Pancreas (tissue), 10 donors: ENCODE measurements around the gene SCEL. TPM values are rescaled to one million over a fixed set of nuclear protein-coding genes. Genes with fewer than 3 reads are reported as not detected.

Experiments
- ATAC-seq, 4 donors: fragments of 200-7000 bp; cut with Tn5 transposase; one replicate each; pipeline versions ENCODE4 v1.8.0 to v1.9.1; 2020; ENCODE audit warnings: mild to moderate bottlenecking in 4 of 4, moderate library complexity in 4 of 4
- DNase-seq, 6 donors: peaks; one replicate each; pipeline ENCODE4 v3.0.0-alpha.2; 2020
- FAIRE-seq: peaks from 2 replicates; lab custom pipeline; 2012; peaks lifted over from hg19 to GRCh38; lab: Jason Lieb, UNC
- H3K27ac ChIP-seq, 4 donors: fragments of 200-600 bp; sonication (generic); 1 replicate in 3 of 4; 2 replicates in 1 of 4; pipeline versions ENCODE4 v1.5.0 to v1.8.0; 2020
- H3K27me3 ChIP-seq, 4 donors: fragments of 200-600 bp; one replicate each; pipeline ENCODE4 v1.8.0; 2021
- H3K36me3 ChIP-seq, 3 donors: fragments of 200-600 bp; sonication (generic) in 1 of 3; one replicate each; pipeline versions ENCODE4 v1.5.0 to v1.8.0; 2020 to 2021
- H3K4me1 ChIP-seq, 3 donors: fragments of 200-600 bp; one replicate each; pipeline ENCODE4 v1.8.0; 2021
- H3K4me3 ChIP-seq, 4 donors: fragments of 200-600 bp; sonication (generic) in 2 of 4; one replicate each; pipeline versions ENCODE4 v1.5.0 to v1.8.0; 2020 to 2021
- H3K9me3 ChIP-seq, 4 donors: fragments of 200-600 bp; one replicate each; pipeline ENCODE4 v1.8.0; 2021
- CTCF ChIP-seq, 4 donors: fragments of 200-600 bp; sonication (generic) in 3 of 4; IDR thresholded peaks; one replicate each; pipeline versions ENCODE4 v1.5.0 to v1.8.0; 2021; ENCODE audit warnings: antibody characterized with exemption in 4 of 4
- WGBS, 2 donors: extraction: QIAGEN DNeasy Blood & Tissue Kit; methylation state at CpG; one replicate each; pipeline ENCODE4 v1.1.7; 2013; 5-methylcytosine and 5-hydroxymethylcytosine counted together
- intact Hi-C, 3 donors: fragments of 100-400 bp; cut with DNase I; formaldehyde crosslinking; loops; one replicate each; pipeline versions ENCODE4 v1.11.1 to v1.14.2; 2022
- polyA plus RNA-seq, 2 donors: library from polyadenylated mRNA; stranded (reverse); fragments of 200-250 nt; gene quantifications; one replicate each; pipeline ENCODE4 v1.2.3, GENCODE V29; 2013
- total RNA-seq, 6 donors: library from RNA; stranded (reverse); fragmentation: NEBNext Ultra II Directional in 4 of 6; extraction: Animal tissue kit (Norgen Biotek cat#: 25700) in 4 of 6; gene quantifications; one replicate each; pipeline versions ENCODE4 v1.2.1 to v1.2.4, GENCODE V29; 2021 to 2023
- donor health status: healthy with polysubstance abuse.
- donor health status: DM: no; HTN: no; CAD: no; lungs with moderate emphysema.
- donor health status: DM: no; HTN: no; CAD: no.
- donor health status: control.
- donor health status: control.
- donor health status: Bipolar disorder and iron deficiency.
- donor health status: DM: yes; HTN: yes; CAD: no.
- donor health status: DM: no; HTN: no; CAD: no.
- donor health status: DM: no; HTN: no; CAD: no.
- donor health status: DM: yes; HTN: yes; CAD: no.

The SCEL gene
- total and polyA plus RNA-seq, 8 donors: 0.04 to 0.18 (median 0.14) TPM; not detected in 2

- no peak for TF ChIP-seq CTCF (IDR thresholded peaks at IDR 0.05)
- no peak for DNase-seq
- Histone ChIP-seq H3K4me1 (no peaks in the 10 kb centered on the region), H3K27me3 (no peaks in the 10 kb centered on the region), H3K36me3 (no peaks in the 10 kb centered on the region), H3K4me3 (no peak overlapping the region), H3K9me3 (no peaks in the 10 kb centered on the region), H3K27ac (no peak overlapping the region)
- WGBS, 2 donors: 79 to 89% methylated on average over 3 of the region's 3 CpGs
- no peak for FAIRE-seq
- intact Hi-C loops: no loop called here
- ATAC-seq: no peak
Observed at GRCh38 chr13:77523834-77524728, 11.4 kb upstream of the SCEL start.

GRCh38 chr13:77528414-77528813 lies 7.1 kb upstream of the SCEL start:
- no peaks in the 10 kb centered on the region for H3K9me3 ChIP-seq
- no peak overlapping the region for H3K27ac ChIP-seq
- intact Hi-C loops: no loop called here
- DNase-seq (no peak), FAIRE-seq (no peak), ATAC-seq (no peak)
- H3K4me1 ChIP-seq: no peaks in the 10 kb centered on the region
- WGBS, 2 donors: 79 to 89% methylated on average over 3 of the region's 3 CpGs
- H3K36me3 ChIP-seq: no peaks in the 10 kb centered on the region
- no peak overlapping the region for H3K4me3 ChIP-seq
- H3K27me3 ChIP-seq: no peaks in the 10 kb centered on the region
- no peak for TF ChIP-seq CTCF (IDR thresholded peaks at IDR 0.05)

- no peaks in the 10 kb centered on the region for H3K27me3 ChIP-seq
- H3K4me3 ChIP-seq: no peak overlapping the region
- H3K36me3 ChIP-seq: no peaks in the 10 kb centered on the region
- TF ChIP-seq CTCF (IDR thresholded peaks at IDR 0.05): no peak
- intact Hi-C loops: no loop called here
- WGBS, 2 donors: 59 to 60% methylated on average over 4 of the region's 4 CpGs
- no peak overlapping the region for H3K27ac ChIP-seq
- no peaks in the 10 kb centered on the region for H3K9me3 ChIP-seq
- no peaks in the 10 kb centered on the region for H3K4me1 ChIP-seq
- DNase-seq: no peak
- no peak for FAIRE-seq
- ATAC-seq: no peak
Observed at GRCh38 chr13:77528834-77529500, 6.5 kb upstream of the SCEL start.

DNA sequence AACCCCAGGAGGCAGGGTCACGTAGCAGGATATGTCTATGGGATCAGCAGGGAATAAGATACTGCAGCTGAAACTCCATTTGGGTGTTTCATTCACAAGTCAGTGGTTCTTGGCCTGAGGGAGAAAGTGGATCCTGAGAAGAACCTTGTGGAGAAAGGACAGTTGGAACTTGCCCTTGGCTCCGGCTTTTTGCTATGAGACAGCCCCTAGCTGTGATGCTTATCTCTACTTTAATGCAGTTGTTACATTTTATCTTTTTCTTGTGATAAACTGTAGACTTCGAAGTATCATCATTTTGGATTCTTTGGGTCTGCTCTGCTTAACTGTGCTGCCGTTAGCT lies 6.0 kb upstream of the SCEL start:
- Histone ChIP-seq H3K27me3 (no peaks in the 10 kb centered on the region), H3K4me3 (no peak overlapping the region), H3K27ac (no peak overlapping the region), H3K9me3 (no peaks in the 10 kb centered on the region), H3K4me1 (no peaks in the 10 kb centered on the region), H3K36me3 (no peaks in the 10 kb centered on the region)
- ATAC-seq (no peak), FAIRE-seq (no peak), DNase-seq (no peak)
- TF ChIP-seq CTCF (IDR thresholded peaks at IDR 0.05): no peak
- intact Hi-C loops: no loop called here
- WGBS, 2 donors: 68 to 74% methylated on average over 4 of the region's 4 CpGs

DNA sequence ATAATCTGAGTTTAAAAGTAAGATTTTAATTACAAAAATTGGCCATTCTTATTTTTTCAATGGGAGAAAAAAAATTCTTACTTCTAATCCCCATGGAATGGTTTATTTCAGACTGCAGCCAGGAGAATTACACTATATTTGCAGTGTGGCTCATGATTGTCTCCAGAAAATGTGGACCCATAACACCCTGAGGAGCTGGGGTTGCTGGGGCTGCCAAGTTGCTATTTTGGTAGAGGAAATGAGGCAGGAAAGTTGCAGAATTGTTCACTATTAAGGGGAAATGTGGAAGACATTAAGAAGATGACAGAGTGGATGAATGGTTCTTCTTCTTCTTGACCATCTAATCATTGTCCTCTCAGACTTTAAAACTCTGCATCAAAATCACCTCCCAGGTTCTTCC lies 4.6 kb upstream of the SCEL start:
- no peak for TF ChIP-seq CTCF (IDR thresholded peaks at IDR 0.05)
- H3K9me3 ChIP-seq: no peaks in the 10 kb centered on the region
- DNase-seq: no peak
- no peak for ATAC-seq
- intact Hi-C loops: no loop called here
- H3K4me1 ChIP-seq: no peaks in the 10 kb centered on the region
- H3K36me3 ChIP-seq: no peaks in the 10 kb centered on the region
- H3K4me3 ChIP-seq: no peak overlapping the region
- H3K27ac ChIP-seq: no peak overlapping the region
- FAIRE-seq: no peak
- H3K27me3 ChIP-seq: no peaks in the 10 kb centered on the region
